Cardiac fibroblast (primary cell): Measurements from ENCODE around the gene TRMU.

Experiments
- DNase-seq, 2 donors: peaks; one replicate each; pipeline versions ENCODE4 v3.0.0 to v3.0.0-alpha.2; 2010; ENCODE audit warnings: low read depth in 2 of 2
- H3K4me3 ChIP-seq, 2 donors: replicated peaks in 1 of 2; 1 replicate in 1 of 2; 2 replicates in 1 of 2; pipeline ENCODE4 v1.5.1; 2011; ENCODE audit warnings: low read depth in 2 of 2, low read length in 2 of 2, mild to moderate bottlenecking in 2 of 2, moderate library complexity in 1 of 2
- CTCF ChIP-seq: IDR thresholded peaks from one replicate; pipeline ENCODE4 v1.5.1; 2011; ENCODE audit warnings: low read depth, mild to moderate bottlenecking, low read length, inconsistent platforms

The TRMU gene

GRCh38 chr22:46326066-46326680, 9.3 kb upstream of the TRMU start:
- no peak for DNase-seq
- no peak for TF ChIP-seq CTCF
- no peak overlapping the region for H3K4me3 ChIP-seq

- H3K4me3 ChIP-seq, result no peak overlapping the region
- no peak for DNase-seq
- no peak for TF ChIP-seq CTCF
Measured at GRCh38 chr22:46327691-46328465, 7.6 kb upstream of the TRMU start.

GRCh38 chr22:46328797-46329196, 6.7 kb upstream of the TRMU start:
- no peak for DNase-seq
- no peak overlapping the region for H3K4me3 ChIP-seq
- TF ChIP-seq CTCF, result no peak

- no peak for DNase-seq
- no peak for TF ChIP-seq CTCF
- no peak overlapping the region for H3K4me3 ChIP-seq
Measured at GRCh38 chr22:46329616-46330015, 5.9 kb upstream of the TRMU start.

GRCh38 chr22:46330426-46330825, 5.1 kb upstream of the TRMU start:
- H3K4me3 ChIP-seq, result no peak overlapping the region
- TF ChIP-seq CTCF, result no peak
- no peak for DNase-seq

- no peak for DNase-seq
- no peak overlapping the region for H3K4me3 ChIP-seq
- no peak for TF ChIP-seq CTCF
Measured at GRCh38 chr22:46331496-46331895, 4.0 kb upstream of the TRMU start.
